ENCODE results near the gene AEBP1.

Gene AEBP1

GRCh38 chr7:44106311-44107065 is 2.3 kb downstream of the AEBP1 start:
- DNase-seq: no peak

GRCh38 chr7:44107116-44107960 is 3.2 kb downstream of the AEBP1 start:
- DNase-seq: no peak

GRCh38 chr7:44107961-44108767 is 4.0 kb downstream of the AEBP1 start:
- DNase-seq: no peak

- DNase-seq: no peak
Measured at GRCh38 chr7:44108768-44109750, 4.9 kb downstream of the AEBP1 start.

- DNase-seq: no peak
Measured at GRCh38 chr7:44109991-44110390, 5.8 kb downstream of the AEBP1 start.

- no peak for DNase-seq
Measured at GRCh38 chr7:44110719-44111635, 6.8 kb downstream of the AEBP1 start.

GRCh38 chr7:44111761-44112160 is 7.6 kb downstream of the AEBP1 start:
- DNase-seq: no peak

- no peak for DNase-seq
Measured at GRCh38 chr7:44112231-44112996, 8.3 kb downstream of the AEBP1 start.

GRCh38 chr7:44112997-44113763 is 9.0 kb downstream of the AEBP1 start:
- DNase-seq: no peak

- no peak for DNase-seq
Measured at GRCh38 chr7:44113764-44114354, 9.7 kb downstream of the AEBP1 start.

- DNase-seq: no peak
Measured at GRCh38 chr7:44114586-44115310, 10.6 kb downstream of the AEBP1 start.

GRCh38 chr7:44116087-44116788 is 12.1 kb downstream of the AEBP1 start:
- no peak for DNase-seq

GRCh38 chr7:44116789-44117666 is 12.9 kb downstream of the AEBP1 start:
- DNase-seq: no peak

- DNase-seq: no peak
Measured at GRCh38 chr7:44117801-44118429, 13.8 kb downstream of the AEBP1 start.

GRCh38 chr7:44119829-44120380 is 15.8 kb downstream of the AEBP1 start:
- DNase-seq: no peak
